PC-9 (cell line): Measurements from ENCODE around the gene CNN2. TPM values are rescaled to one million over a fixed set of nuclear protein-coding genes. Genes with fewer than 3 reads are reported as not detected.

ENCODE experiments used
- BruUV-seq: library from RNA; stranded (reverse); fragments of 400-500 nt; replicated peaks from 2 replicates; lab custom pipeline; 2021; lab: Mats Ljungman, UMichigan
- CTCF ChIA-PET: fragments of 300-600 bp; sonication (Branson Sonifier 250); formaldehyde crosslinking; loops from one replicate; lab custom pipeline; 2022; ENCODE audit warnings: antibody characterized with exemption; lab: Charles Lee
- POLR2A ChIA-PET: fragments of 300-600 bp; sonication (Branson Sonifier 250); formaldehyde crosslinking; loops from one replicate; lab custom pipeline; 2022; ENCODE audit warnings: antibody characterized with exemption; ENCODE audit not compliant: unreplicated experiment; lab: Charles Lee
- DNase-seq, 2 experiments: peaks; one replicate each; pipeline versions ENCODE4 v3.0.0 to v3.0.0-alpha.2; 2015 to 2022; ENCODE audit warnings: mixed read lengths in 1 of 2
- H2AFZ ChIP-seq: fragments of 200-600 bp; sonication (generic); 2 replicates; pipeline ENCODE4 v1.8.1; 2017; ENCODE audit warnings: antibody characterized with exemption
- H3F3A ChIP-seq: fragments of 200-600 bp; sonication (generic); 2 replicates; pipeline ENCODE4 v1.8.1; 2017; ENCODE audit warnings: antibody characterized with exemption, mild to moderate bottlenecking, low read depth; ENCODE audit not compliant: insufficient read depth
- H3K27ac ChIP-seq: fragments of 200-600 bp; sonication (generic); 2 replicates; pipeline ENCODE4 v1.6.1; 2016; ENCODE audit warnings: mixed run types
- H3K27me3 ChIP-seq: fragments of 200-600 bp; sonication (generic); 2 replicates; pipeline ENCODE4 v1.6.1; 2016; ENCODE audit warnings: low read depth, mixed run types; ENCODE audit not compliant: insufficient read depth
- H3K36me3 ChIP-seq: fragments of 200-600 bp; sonication (generic); 2 replicates; pipeline ENCODE4 v1.6.1; 2016; ENCODE audit warnings: low read depth, mixed run types
- H3K4me1 ChIP-seq: fragments of 200-600 bp; sonication (generic); replicated peaks from 2 replicates; pipeline ENCODE4 v1.6.1; 2016; ENCODE audit warnings: mixed run types; ENCODE audit not compliant: insufficient read depth
- H3K4me2 ChIP-seq: fragments of 200-600 bp; sonication (generic); 2 replicates; pipeline ENCODE4 v1.6.1; 2017; ENCODE audit warnings: mixed run types
- H3K4me3 ChIP-seq: fragments of 200-600 bp; sonication (generic); 2 replicates; pipeline ENCODE4 v1.6.1; 2016; ENCODE audit warnings: mixed run types
- H3K79me2 ChIP-seq: fragments of 200-600 bp; sonication (generic); 2 replicates; pipeline ENCODE4 v1.6.1; 2017; ENCODE audit warnings: low read depth, mixed run types
- H3K9me2 ChIP-seq: fragments of 200-600 bp; sonication (generic); 2 replicates; pipeline ENCODE4 v1.8.1; 2017; ENCODE audit warnings: mild to moderate bottlenecking; ENCODE audit not compliant: insufficient read depth
- H3K9me3 ChIP-seq: fragments of 200-600 bp; sonication (generic); 2 replicates; pipeline ENCODE4 v1.8.1; 2016; ENCODE audit warnings: low read depth; ENCODE audit not compliant: insufficient read depth
- H4K20me1 ChIP-seq: fragments of 200-600 bp; sonication (generic); 2 replicates; pipeline ENCODE4 v1.8.1; 2017; ENCODE audit not compliant: insufficient read depth
- EZH2 ChIP-seq: fragments of 200-600 bp; sonication (generic); IDR thresholded peaks from 2 replicates; pipeline ENCODE4 v1.8.0; 2017; ENCODE audit warnings: antibody characterized with exemption, low read depth
- intact Hi-C: fragments of 100-400 bp; cut with micrococcal nuclease; formaldehyde crosslinking; loops from one replicate; pipeline ENCODE4 v1.10.0; 2022; ENCODE audit not compliant: unreplicated experiment
- total RNA-seq: library from RNA; stranded (reverse); gene quantifications from 2 replicates; pipeline ENCODE4 v1.2.3, GENCODE V29; 2021
- TF ChIP-seq, protein P1 (sequence below): fragments of 200-600 bp; sonication (generic); conservative IDR thresholded peaks from 2 replicates; pipeline ENCODE4 v1.6.1; 2017; ENCODE audit warnings: mixed run types, antibody characterized with exemption, mild to moderate bottlenecking, moderate library complexity

CNN2 gene
- total RNA-seq, 1 experiment from 2014 or later, result 206 TPM

DNA sequence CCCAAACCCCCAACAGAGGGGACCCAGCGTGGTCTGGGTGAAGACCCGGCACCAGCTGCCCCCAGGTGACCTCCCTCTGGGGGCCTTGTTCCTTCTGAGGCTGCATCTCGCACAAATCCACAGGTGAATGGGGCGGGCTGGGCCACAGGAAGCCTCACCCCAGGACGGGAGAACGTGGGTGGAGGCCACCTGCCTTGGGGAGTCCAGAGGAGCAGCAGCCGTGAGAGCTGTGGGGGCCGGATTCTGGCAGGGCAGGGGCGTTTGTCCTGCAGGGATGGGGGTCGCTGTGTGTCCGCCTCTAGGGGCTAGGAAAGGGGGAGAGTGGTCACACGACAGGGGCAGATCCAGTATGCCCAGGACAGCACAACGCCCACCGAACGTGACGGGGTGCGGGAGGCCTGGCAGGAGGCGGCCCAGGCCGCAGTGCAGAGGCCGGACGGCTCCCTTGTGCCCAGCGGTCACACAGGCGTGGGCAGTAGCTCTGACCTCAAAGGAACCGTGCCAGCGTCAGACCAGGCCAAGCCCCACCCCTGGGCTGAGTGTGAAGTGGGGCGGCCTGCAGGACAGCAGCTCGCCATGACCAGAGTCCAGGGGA is 62.1 kb downstream of the CNN2 start:
- no peak for DNase-seq
- Histone ChIP-seq H3F3A (peaks cover 1% of the 10 kb centered on the region; the same call in 1 of the 2 replicates), H3K9me2 (no peaks in the 10 kb centered on the region), H3K9me3 (no peaks in the 10 kb centered on the region), H3K79me2 (peaks cover 16% of the 10 kb centered on the region), H2AFZ (no peak overlapping the region), H3K4me3 (no peak overlapping the region), H3K4me2 (no peak overlapping the region), H3K27ac (no peak overlapping the region), H3K27me3 (no peaks in the 10 kb centered on the region), H3K4me1 (no peaks in the 10 kb centered on the region), H4K20me1 (peaks cover 8% of the 10 kb centered on the region), H3K36me3 (peaks cover 3% of the 10 kb centered on the region; the same call in 1 of the 2 replicates)
- BruUV-seq, result no TSS peak
- ChIA-PET CTCF (no interaction called here), POLR2A (no interaction called here)
- intact Hi-C loops, result no loop called here
- no peak for TF ChIP-seq EZH2
- TF ChIP-seq, protein P1, sequence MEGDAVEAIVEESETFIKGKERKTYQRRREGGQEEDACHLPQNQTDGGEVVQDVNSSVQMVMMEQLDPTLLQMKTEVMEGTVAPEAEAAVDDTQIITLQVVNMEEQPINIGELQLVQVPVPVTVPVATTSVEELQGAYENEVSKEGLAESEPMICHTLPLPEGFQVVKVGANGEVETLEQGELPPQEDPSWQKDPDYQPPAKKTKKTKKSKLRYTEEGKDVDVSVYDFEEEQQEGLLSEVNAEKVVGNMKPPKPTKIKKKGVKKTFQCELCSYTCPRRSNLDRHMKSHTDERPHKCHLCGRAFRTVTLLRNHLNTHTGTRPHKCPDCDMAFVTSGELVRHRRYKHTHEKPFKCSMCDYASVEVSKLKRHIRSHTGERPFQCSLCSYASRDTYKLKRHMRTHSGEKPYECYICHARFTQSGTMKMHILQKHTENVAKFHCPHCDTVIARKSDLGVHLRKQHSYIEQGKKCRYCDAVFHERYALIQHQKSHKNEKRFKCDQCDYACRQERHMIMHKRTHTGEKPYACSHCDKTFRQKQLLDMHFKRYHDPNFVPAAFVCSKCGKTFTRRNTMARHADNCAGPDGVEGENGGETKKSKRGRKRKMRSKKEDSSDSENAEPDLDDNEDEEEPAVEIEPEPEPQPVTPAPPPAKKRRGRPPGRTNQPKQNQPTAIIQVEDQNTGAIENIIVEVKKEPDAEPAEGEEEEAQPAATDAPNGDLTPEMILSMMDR, result no peak

Other genes with a start within 250 kb of the CNN2 start
- gene PTBP1, start 229.2 kb upstream of the CNN2 start, total RNA-seq, result 461 and 542 TPM in 2 replicates
- 0.81 and 0.90 TPM in 2 replicates for gene PLPPR3, start 204.7 kb upstream of the CNN2 start, total RNA-seq
- not detected in 2 replicates for gene AZU1, start 198.8 kb upstream of the CNN2 start, total RNA-seq
- not detected in 2 replicates for gene PRTN3, start 185.6 kb upstream of the CNN2 start, total RNA-seq
- gene ELANE, start 174.3 kb upstream of the CNN2 start, total RNA-seq, result not detected in 2 replicates
- gene CFD, start 166.9 kb upstream of the CNN2 start, total RNA-seq, result 8.0 and 17.1 TPM in 2 replicates
- gene MED16, start 133.4 kb upstream of the CNN2 start, total RNA-seq, result 54.7 and 63.8 TPM in 2 replicates
- gene RNU6-9, start 133.1 kb upstream of the CNN2 start, total RNA-seq, result not detected in 2 replicates
- gene R3HDM4, start 113.4 kb upstream of the CNN2 start, total RNA-seq, result 55.8 and 57.5 TPM in 2 replicates
- not detected in 2 replicates for gene KISS1R, start 109.3 kb upstream of the CNN2 start, total RNA-seq
- gene ARID3A, start 100.6 kb upstream of the CNN2 start, total RNA-seq, result 9.2 and 10.7 TPM in 2 replicates
- 61.5 and 95.3 TPM in 2 replicates for gene WDR18, start 42.3 kb upstream of the CNN2 start, total RNA-seq
- gene GRIN3B, start 26.2 kb upstream of the CNN2 start, total RNA-seq, result 0.11 and 0.13 TPM in 2 replicates
- 155 and 162 TPM in 2 replicates for gene TMEM259, start 5.5 kb upstream of the CNN2 start, total RNA-seq
- gene RNU6-2, start 5.1 kb upstream of the CNN2 start, total RNA-seq, result not detected in 2 replicates
- gene ABCA7, start 13.5 kb downstream of the CNN2 start, total RNA-seq, result 29.9 and 32.0 TPM in 2 replicates
- 20.2 and 20.6 TPM in 2 replicates for gene ARHGAP45, start 40.6 kb downstream of the CNN2 start, total RNA-seq
- gene POLR2E, start 68.8 kb downstream of the CNN2 start, total RNA-seq, result 180 and 237 TPM in 2 replicates
- 465 and 489 TPM in 2 replicates for gene GPX4, start 77.4 kb downstream of the CNN2 start, total RNA-seq
- 75.6 and 82.4 TPM in 2 replicates for gene SBNO2, start 147.7 kb downstream of the CNN2 start, total RNA-seq
- gene STK11, start 179.2 kb downstream of the CNN2 start, total RNA-seq, result 53.0 and 59.5 TPM in 2 replicates
- gene CBARP, start 211.4 kb downstream of the CNN2 start, total RNA-seq, result 1.8 and 1.9 TPM in 2 replicates
- gene ATP5F1D, start 215.1 kb downstream of the CNN2 start, total RNA-seq, result 157 and 214 TPM in 2 replicates
- gene MIDN, start 222.0 kb downstream of the CNN2 start, total RNA-seq, result 61.4 and 92.0 TPM in 2 replicates
- gene CIRBP, start 242.7 kb downstream of the CNN2 start, total RNA-seq, result 86.9 and 143 TPM in 2 replicates
- gene FAM174C, start 248.9 kb downstream of the CNN2 start, total RNA-seq, result 51.8 and 64.2 TPM in 2 replicates